ENCODE measurements around the gene CDC42BPG.
A peak's percentile ranks its signal among the peaks of the same experiment; 100 is the strongest.
"Not testable (repeated sequence)": the region's sequence is repeated elsewhere in the genome, so short reads cannot be mapped to it uniquely, and the experiment has no call there.

CDC42BPG gene

GRCh38 chr11:64835616-64836447 lies 8.6 kb downstream of the CDC42BPG start:
- DNase-seq (ENCODE audit: low read depth): no peak

GRCh38 chr11:64834723-64835615 lies 9.5 kb downstream of the CDC42BPG start:
- no peak for DNase-seq (ENCODE audit: low read depth)

- DNase-seq (ENCODE audit: low read depth): no peak
These were observed 10.3 kb downstream of the CDC42BPG start for GRCh38 chr11:64834031-64834722.

- DNase-seq (ENCODE audit: low read depth): no peak
These were observed 10.9 kb downstream of the CDC42BPG start for GRCh38 chr11:64833509-64833908.

GRCh38 chr11:64833198-64833502 lies 11.3 kb downstream of the CDC42BPG start:
- no peak for DNase-seq (ENCODE audit: low read depth)

GRCh38 chr11:64832467-64833197 lies 11.8 kb downstream of the CDC42BPG start:
- DNase-seq (ENCODE audit: low read depth): no peak

GRCh38 chr11:64831411-64831891 lies 13.0 kb downstream of the CDC42BPG start:
- no peak for DNase-seq (ENCODE audit: low read depth)

- DNase-seq (ENCODE audit: low read depth): no peak
These were observed 14.8 kb downstream of the CDC42BPG start for GRCh38 chr11:64829536-64830251.

GRCh38 chr11:64827451-64827839 lies 17.0 kb downstream of the CDC42BPG start:
- DNase-seq (ENCODE audit: low read depth): no peak

- DNase-seq (ENCODE audit: low read depth): no peak
These were observed 17.6 kb downstream of the CDC42BPG start for GRCh38 chr11:64826578-64827450.

GRCh38 chr11:64826062-64826461 lies 18.4 kb downstream of the CDC42BPG start:
- no peak for DNase-seq (ENCODE audit: low read depth)

GRCh38 chr11:64823568-64824119 lies 20.8 kb downstream of the CDC42BPG start:
- no peak for DNase-seq (ENCODE audit: low read depth)

- no peak for DNase-seq (ENCODE audit: low read depth)
These were observed 27.0 kb downstream of the CDC42BPG start for GRCh38 chr11:64817476-64817875.

GRCh38 chr11:64815433-64815832 lies 29.0 kb downstream of the CDC42BPG start:
- not testable (repeated sequence) for DNase-seq (ENCODE audit: low read depth)

- no peak for DNase-seq (ENCODE audit: low read depth)
These were observed 29.7 kb downstream of the CDC42BPG start for GRCh38 chr11:64814712-64815187.

GRCh38 chr11:64813826-64814225 lies 30.6 kb downstream of the CDC42BPG start:
- no peak for DNase-seq (ENCODE audit: low read depth)

GRCh38 chr11:64810891-64811272 lies 33.6 kb downstream of the CDC42BPG start:
- no peak for DNase-seq (ENCODE audit: low read depth)

GRCh38 chr11:64810271-64810890 lies 34.1 kb downstream of the CDC42BPG start, which contains the start of gene MEN1:
Gene MEN1 (minus strand): TSS chr11:64810551. CDS start chr11:64810109, 442 bp downstream.
- DNase-seq (ENCODE audit: low read depth): peak; percentile 63

- DNase-seq (ENCODE audit: low read depth): no peak
These were observed 34.6 kb downstream of the CDC42BPG start for GRCh38 chr11:64809781-64810241.
